DMS53 treated with DMSO at 0.1 percent for 48 hours (cell line): ENCODE measurements around the gene LRRC73.
"Not testable (repeated sequence)": the region's sequence is repeated elsewhere in the genome, so short reads cannot be mapped to it uniquely, and the experiment has no call there.

Source experiments
- DNase-seq: peaks from one replicate; lab custom pipeline; 2025; ENCODE audit not compliant: unreplicated experiment; lab: John Stamatoyannopoulos, UW

LRRC73 gene

GRCh38 chr6:43509984-43510826 is at the start of gene LRRC73:
Gene LRRC73 (minus strand): TSS chr6:43510346. CDS start chr6:43509785, 561 bp downstream.
- DNase-seq: peak; percentile 57

GRCh38 chr6:43559328-43559727 is 49.2 kb upstream of the LRRC73 start:
- DNase-seq: no peak

GRCh38 chr6:43557620-43558019 is 47.5 kb upstream of the LRRC73 start:
- not testable (repeated sequence) for DNase-seq

- no peak for DNase-seq
Measured at GRCh38 chr6:43547222-43547621, 37.1 kb upstream of the LRRC73 start.

- DNase-seq: no peak
Measured at GRCh38 chr6:43544461-43544860, 34.3 kb upstream of the LRRC73 start.

GRCh38 chr6:43541774-43542471 is 31.8 kb upstream of the LRRC73 start:
- DNase-seq: no peak

- no peak for DNase-seq
Measured at GRCh38 chr6:43540507-43540906, 30.4 kb upstream of the LRRC73 start.

GRCh38 chr6:43539409-43539808 is 29.3 kb upstream of the LRRC73 start:
- not testable (repeated sequence) for DNase-seq

- DNase-seq: not testable (repeated sequence)
Measured at GRCh38 chr6:43538986-43539385, 28.8 kb upstream of the LRRC73 start.

- no peak for DNase-seq
Measured at GRCh38 chr6:43532201-43532600, 22.1 kb upstream of the LRRC73 start.

- no peak for DNase-seq
Measured at GRCh38 chr6:43524483-43524961, 14.4 kb upstream of the LRRC73 start.

GRCh38 chr6:43523284-43523683 is 13.1 kb upstream of the LRRC73 start:
- DNase-seq: no peak

- no peak for DNase-seq
Measured at GRCh38 chr6:43522547-43523261, 12.6 kb upstream of the LRRC73 start.

GRCh38 chr6:43521836-43522235 is 11.7 kb upstream of the LRRC73 start:
- no peak for DNase-seq

GRCh38 chr6:43520097-43520496 is 10.0 kb upstream of the LRRC73 start:
- no peak for DNase-seq

GRCh38 chr6:43517505-43518357 is 7.6 kb upstream of the LRRC73 start:
- DNase-seq: no peak

GRCh38 chr6:43516697-43517504 is 6.8 kb upstream of the LRRC73 start, which contains the start of the genes POLR1C and YIPF3:
Gene POLR1C (plus strand): TSS chr6:43517089. CDS start chr6:43517110, 21 bp downstream.
Gene YIPF3 (minus strand): TSS chr6:43516926. CDS start chr6:43516807, 119 bp downstream.
- peak; percentile 97 for DNase-seq

- no peak for DNase-seq
Measured at GRCh38 chr6:43516367-43516696, 6.2 kb upstream of the LRRC73 start.

- DNase-seq: no peak
Measured at GRCh38 chr6:43515808-43516207, 5.7 kb upstream of the LRRC73 start.
